Measurements from ENCODE around the gene ATP6AP2. TPM values are rescaled to one million over a fixed set of nuclear protein-coding genes. Genes with fewer than 3 reads are reported as not detected.

Gene ATP6AP2
- total and polyA plus RNA-seq, 2 experiments from 2014 or later, result 80.1 to 88.7 TPM

DNA sequence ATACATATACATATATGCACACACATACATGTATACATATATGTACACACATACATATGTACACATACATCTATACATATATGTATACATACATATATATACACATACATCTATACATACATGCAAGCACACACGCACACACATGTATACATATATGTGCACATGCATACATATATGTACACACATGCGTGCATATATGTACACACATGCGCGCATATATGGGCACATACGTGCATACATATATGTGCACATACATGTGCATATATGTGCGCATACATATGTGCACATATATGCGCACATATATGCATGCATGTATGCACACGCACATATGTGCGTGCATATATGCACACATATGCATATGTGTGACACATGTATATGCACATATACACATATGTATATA lies 35.2 kb downstream of the ATP6AP2 start:
- Histone ChIP-seq H2AFZ (no peak overlapping the region), H3F3A (replicated peaks; ENCODE audit: low read depth) (peaks cover 6% of the 10 kb centered on the region), H3K9me2 (ENCODE audit: insufficient read depth) (no peaks in the 10 kb centered on the region), H3K4me2 (no peak overlapping the region), H3K4me1 (ENCODE audit: insufficient read depth) (no peaks in the 10 kb centered on the region), H3K36me3 (ENCODE audit: insufficient read depth) (no peaks in the 10 kb centered on the region), H3K4me3 (no peak overlapping the region), H3K27me3 (ENCODE audit: insufficient read depth) (no peaks in the 10 kb centered on the region), H4K20me1 (replicated peaks; ENCODE audit: insufficient read depth) (no peaks in the 10 kb centered on the region), H3K27ac (ENCODE audit: low read depth) (no peak overlapping the region), H3K79me2 (replicated peaks; ENCODE audit: insufficient read depth) (no peaks in the 10 kb centered on the region)
- ATAC-seq (no peak), DNase-seq (ENCODE audit: low spot score) (no peak)
- Mint-ChIP-seq H3K27ac (no peak overlapping the region), H3K9me3 (no peaks in the 10 kb centered on the region), H3K4me3 (no peak overlapping the region), H3K36me3 (ENCODE audit: low read depth) (no peaks in the 10 kb centered on the region), H3K27me3 (ENCODE audit: insufficient read depth, low read depth, poor library complexity) (no peaks in the 10 kb centered on the region), H3K4me1 (peaks cover 3% of the 10 kb centered on the region; the same call in 1 of the 3 replicates)
- TF ChIP-seq CREB1 (CRISPR knock-in tag; IDR thresholded peaks at IDR 0.05; ENCODE audit: low read depth), result no peak

DNA sequence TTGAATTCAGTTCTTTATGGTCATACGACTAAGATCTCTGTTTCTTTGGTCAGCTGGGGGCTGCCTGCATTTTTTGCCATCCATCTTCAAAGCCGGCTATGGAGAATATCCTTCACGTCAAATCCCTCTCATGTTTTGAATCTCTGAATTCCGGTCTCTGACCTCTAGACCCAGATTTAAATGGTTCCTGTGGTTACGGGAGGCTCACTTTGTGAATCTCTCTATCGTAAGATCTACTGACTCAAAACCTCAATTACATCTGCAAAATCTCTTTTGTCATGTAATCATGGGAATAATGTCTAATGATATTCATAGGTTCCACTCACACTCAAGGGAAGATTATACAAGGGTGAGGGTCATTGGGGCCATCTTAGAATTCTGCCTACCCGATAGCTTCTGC lies 36.8 kb downstream of the ATP6AP2 start:
- Mint-ChIP-seq H3K36me3 (ENCODE audit: low read depth) (no peaks in the 10 kb centered on the region), H3K27ac (no peak overlapping the region), H3K9me3 (no peaks in the 10 kb centered on the region), H3K4me3 (no peak overlapping the region), H3K27me3 (ENCODE audit: insufficient read depth, low read depth, poor library complexity) (no peaks in the 10 kb centered on the region), H3K4me1 (peaks cover 3% of the 10 kb centered on the region; the same call in 1 of the 3 replicates)
- Histone ChIP-seq H3K4me3 (no peak overlapping the region), H3F3A (replicated peaks; ENCODE audit: low read depth) (peaks cover 6% of the 10 kb centered on the region), H3K27me3 (ENCODE audit: insufficient read depth) (no peaks in the 10 kb centered on the region), H3K27ac (ENCODE audit: low read depth) (no peak overlapping the region), H3K4me2 (no peak overlapping the region), H3K36me3 (ENCODE audit: insufficient read depth) (no peaks in the 10 kb centered on the region), H3K9me2 (ENCODE audit: insufficient read depth) (no peaks in the 10 kb centered on the region), H4K20me1 (replicated peaks; ENCODE audit: insufficient read depth) (no peaks in the 10 kb centered on the region), H2AFZ (no peak overlapping the region), H3K79me2 (replicated peaks; ENCODE audit: insufficient read depth) (no peaks in the 10 kb centered on the region), H3K4me1 (ENCODE audit: insufficient read depth) (no peaks in the 10 kb centered on the region)
- no peak for DNase-seq (ENCODE audit: low spot score)
- no peak for ATAC-seq
- TF ChIP-seq EZH2 (IDR thresholded peaks at IDR 0.05; ENCODE audit: low read depth, unreplicated experiment) (no peak), POLR2AphosphoS5 (IDR thresholded peaks at IDR 0.05; ENCODE audit: low read depth) (no peak), CTCF (conservative IDR thresholded peaks at IDR 0.05; ENCODE audit: low read depth in 2 of 2) (no peak), ZNF331 (CRISPR knock-in tag; IDR thresholded peaks at IDR 0.05; ENCODE audit: low read depth) (no peak), STAT1 (IDR thresholded peaks at IDR 0.05; ENCODE audit: unreplicated experiment) (no peak), ZNF114 (CRISPR knock-in tag; IDR thresholded peaks at IDR 0.05) (no peak), JUNB (IDR thresholded peaks at IDR 0.05; ENCODE audit: unreplicated experiment) (no peak), EZH2phosphoT487 (IDR thresholded peaks at IDR 0.05; ENCODE audit: unreplicated experiment) (no peak), CREB1 (CRISPR knock-in tag; IDR thresholded peaks at IDR 0.05; ENCODE audit: low read depth) (no peak), REST (IDR thresholded peaks at IDR 0.05; ENCODE audit: unreplicated experiment) (no peak), NANOG (IDR thresholded peaks at IDR 0.05; ENCODE audit: borderline replicate concordance) (no peak)
- TF ChIP-seq, protein P1, sequence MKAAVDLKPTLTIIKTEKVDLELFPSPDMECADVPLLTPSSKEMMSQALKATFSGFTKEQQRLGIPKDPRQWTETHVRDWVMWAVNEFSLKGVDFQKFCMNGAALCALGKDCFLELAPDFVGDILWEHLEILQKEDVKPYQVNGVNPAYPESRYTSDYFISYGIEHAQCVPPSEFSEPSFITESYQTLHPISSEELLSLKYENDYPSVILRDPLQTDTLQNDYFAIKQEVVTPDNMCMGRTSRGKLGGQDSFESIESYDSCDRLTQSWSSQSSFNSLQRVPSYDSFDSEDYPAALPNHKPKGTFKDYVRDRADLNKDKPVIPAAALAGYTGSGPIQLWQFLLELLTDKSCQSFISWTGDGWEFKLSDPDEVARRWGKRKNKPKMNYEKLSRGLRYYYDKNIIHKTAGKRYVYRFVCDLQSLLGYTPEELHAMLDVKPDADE (IDR thresholded peaks at IDR 0.05), result no peak
